Right atrium auricular region (tissue), 2 donors: Measurements from ENCODE around the gene FAM228B. TPM values are rescaled to one million over a fixed set of nuclear protein-coding genes. Genes with fewer than 3 reads are reported as not detected.

Source experiments
- DNase-seq: peaks from one replicate; pipeline ENCODE4 v3.0.0-alpha.2; 2019; ENCODE audit warnings: low spot score
- H3K27ac ChIP-seq, 2 donors: fragments of 200-600 bp; sonication (generic); 1 replicate in 1 of 2; 2 replicates in 1 of 2; pipeline ENCODE4 v1.5.1; 2016 to 2019
- H3K27me3 ChIP-seq, 2 donors: fragments of 200-600 bp; sonication (generic); one replicate each; pipeline versions ENCODE4 v1.5.1 to v1.6.0; 2017 to 2019
- H3K36me3 ChIP-seq: fragments of 200-600 bp; sonication (generic); one replicate; pipeline ENCODE4 v1.5.1; 2016
- H3K4me1 ChIP-seq, 2 donors: fragments of 200-600 bp; sonication (generic); one replicate each; pipeline versions ENCODE4 v1.5.1 to v1.6.0; 2017 to 2019
- H3K4me3 ChIP-seq, 2 donors: fragments of 200-600 bp; sonication (generic); 1 replicate in 1 of 2; 2 replicates in 1 of 2; pipeline ENCODE4 v1.5.1; 2017 to 2019; ENCODE audit warnings: mild to moderate bottlenecking in 1 of 2, moderate library complexity in 1 of 2
- H3K9me3 ChIP-seq, 2 donors: fragments of 200-600 bp; sonication (generic); one replicate each; pipeline ENCODE4 v1.5.1; 2019
- total RNA-seq, 2 donors: library from RNA; depleted of rRNA; stranded (reverse); fragments of >200 nt; gene quantifications; one replicate each; pipeline ENCODE4 v1.1.0, GENCODE V29; 2016
- TF ChIP-seq, protein P1 (sequence below), 2 donors: fragments of 200-600 bp; sonication (generic); IDR thresholded peaks; one replicate each; pipeline ENCODE4 v1.5.1; 2019; ENCODE audit warnings: antibody characterized with exemption in 2 of 2

The FAM228B gene
- total RNA-seq, 2 donors from 2014 or later = 15.6 to 31.1 TPM

DNA sequence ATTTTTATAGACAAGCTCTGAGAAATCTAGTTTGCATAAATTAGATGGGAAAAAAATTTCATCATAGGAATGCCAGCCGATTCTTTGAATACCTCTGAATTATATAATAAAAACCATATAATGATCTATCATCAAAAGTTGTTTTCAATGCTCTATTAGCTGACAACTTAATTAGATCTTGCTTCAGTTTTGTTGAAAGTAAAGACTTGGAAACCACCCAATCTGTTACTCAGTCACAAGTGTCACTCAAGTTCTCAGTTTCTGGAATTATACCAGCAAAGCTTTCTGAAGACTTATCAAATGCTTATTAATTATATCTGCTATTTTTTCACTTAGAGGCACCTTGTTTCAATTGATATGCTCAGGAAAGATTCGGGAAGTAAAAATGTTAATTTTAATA lies 21.3 kb upstream of the FAM228B start:
- Histone ChIP-seq H3K27ac (no peak overlapping the region), H3K27me3 (no peaks in the 10 kb centered on the region), H3K4me1 (no peaks in the 10 kb centered on the region), H3K9me3 (no peaks in the 10 kb centered on the region), H3K36me3 (no peaks in the 10 kb centered on the region), H3K4me3 (no peak overlapping the region)
- DNase-seq = no peak
- TF ChIP-seq, protein P1, sequence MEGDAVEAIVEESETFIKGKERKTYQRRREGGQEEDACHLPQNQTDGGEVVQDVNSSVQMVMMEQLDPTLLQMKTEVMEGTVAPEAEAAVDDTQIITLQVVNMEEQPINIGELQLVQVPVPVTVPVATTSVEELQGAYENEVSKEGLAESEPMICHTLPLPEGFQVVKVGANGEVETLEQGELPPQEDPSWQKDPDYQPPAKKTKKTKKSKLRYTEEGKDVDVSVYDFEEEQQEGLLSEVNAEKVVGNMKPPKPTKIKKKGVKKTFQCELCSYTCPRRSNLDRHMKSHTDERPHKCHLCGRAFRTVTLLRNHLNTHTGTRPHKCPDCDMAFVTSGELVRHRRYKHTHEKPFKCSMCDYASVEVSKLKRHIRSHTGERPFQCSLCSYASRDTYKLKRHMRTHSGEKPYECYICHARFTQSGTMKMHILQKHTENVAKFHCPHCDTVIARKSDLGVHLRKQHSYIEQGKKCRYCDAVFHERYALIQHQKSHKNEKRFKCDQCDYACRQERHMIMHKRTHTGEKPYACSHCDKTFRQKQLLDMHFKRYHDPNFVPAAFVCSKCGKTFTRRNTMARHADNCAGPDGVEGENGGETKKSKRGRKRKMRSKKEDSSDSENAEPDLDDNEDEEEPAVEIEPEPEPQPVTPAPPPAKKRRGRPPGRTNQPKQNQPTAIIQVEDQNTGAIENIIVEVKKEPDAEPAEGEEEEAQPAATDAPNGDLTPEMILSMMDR (IDR thresholded peaks at IDR 0.05) = no peak

GRCh38 chr2:24102677-24103076 lies 20.6 kb upstream of the FAM228B start:
- TF ChIP-seq, protein P1 (IDR thresholded peaks at IDR 0.05) = no peak
- H3K4me3 ChIP-seq = no peak overlapping the region
- no peaks in the 10 kb centered on the region for H3K9me3 ChIP-seq

GRCh38 chr2:24104110-24104650 lies 19.1 kb upstream of the FAM228B start:
- no peaks in the 10 kb centered on the region for H3K9me3 ChIP-seq
- TF ChIP-seq, protein P1 (IDR thresholded peaks at IDR 0.05) = no peak
- DNase-seq = no peak
- H3K27me3 ChIP-seq = no peaks in the 10 kb centered on the region
- no peaks in the 10 kb centered on the region for H3K36me3 ChIP-seq
- no peaks in the 10 kb centered on the region for H3K4me1 ChIP-seq
- H3K4me3 ChIP-seq = no peak overlapping the region
- no peak overlapping the region for H3K27ac ChIP-seq

More at GRCh38 chr2:24102677-24103076, 20.6 kb upstream of the FAM228B start:
- no peaks in the 10 kb centered on the region for H3K36me3 ChIP-seq
- H3K4me1 ChIP-seq = no peaks in the 10 kb centered on the region
- no peak for DNase-seq
- H3K27ac ChIP-seq = no peak overlapping the region
- no peaks in the 10 kb centered on the region for H3K27me3 ChIP-seq

DNA sequence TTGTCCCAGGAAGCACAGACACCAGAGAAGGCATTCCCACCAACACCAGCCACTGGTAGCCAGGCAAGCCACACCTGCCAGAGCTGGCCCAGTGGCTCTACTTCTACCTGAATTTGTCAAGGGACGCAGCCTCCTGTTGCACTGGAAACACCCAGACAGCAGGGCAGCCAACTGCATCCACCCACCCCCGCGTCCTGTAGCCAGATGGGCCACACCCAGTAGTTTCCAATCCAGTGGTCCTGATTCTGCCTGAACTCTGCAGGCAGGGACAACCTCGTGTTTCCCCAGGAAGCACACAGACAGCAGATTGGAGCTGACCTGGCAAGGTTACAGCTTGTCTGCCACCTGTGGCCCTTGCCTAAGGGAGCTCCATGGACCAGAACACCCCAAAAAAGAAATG lies 18.4 kb upstream of the FAM228B start:
- no peaks in the 10 kb centered on the region for H3K27me3 ChIP-seq
- H3K36me3 ChIP-seq = no peaks in the 10 kb centered on the region
- no peak overlapping the region for H3K27ac ChIP-seq
- DNase-seq = no peak
- TF ChIP-seq, protein P1 (IDR thresholded peaks at IDR 0.05) = no peak
- H3K4me1 ChIP-seq = no peaks in the 10 kb centered on the region
- no peak overlapping the region for H3K4me3 ChIP-seq
- H3K9me3 ChIP-seq = no peaks in the 10 kb centered on the region

DNA sequence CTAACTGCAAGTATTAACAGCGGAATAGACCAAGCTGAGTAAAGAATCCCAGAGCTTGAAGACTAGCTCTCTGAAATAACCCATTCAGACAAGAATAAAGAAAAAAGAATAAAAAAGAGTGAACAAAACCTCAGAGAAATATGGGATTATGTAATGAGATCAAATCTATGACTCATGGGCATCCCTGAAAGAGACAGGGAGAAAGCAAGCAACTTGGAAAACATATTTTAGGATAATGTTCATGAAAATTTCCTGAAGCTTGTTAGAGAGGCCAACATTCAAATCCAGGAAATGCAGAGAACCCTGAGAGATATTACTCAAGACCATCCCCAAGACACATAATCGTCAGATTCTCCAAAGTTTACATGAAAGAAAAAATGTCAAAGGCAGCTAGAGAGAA lies 17.5 kb upstream of the FAM228B start:
- H3K4me3 ChIP-seq = no peak overlapping the region
- H3K36me3 ChIP-seq = no peaks in the 10 kb centered on the region
- TF ChIP-seq, protein P1 (IDR thresholded peaks at IDR 0.05) = no peak

DNA sequence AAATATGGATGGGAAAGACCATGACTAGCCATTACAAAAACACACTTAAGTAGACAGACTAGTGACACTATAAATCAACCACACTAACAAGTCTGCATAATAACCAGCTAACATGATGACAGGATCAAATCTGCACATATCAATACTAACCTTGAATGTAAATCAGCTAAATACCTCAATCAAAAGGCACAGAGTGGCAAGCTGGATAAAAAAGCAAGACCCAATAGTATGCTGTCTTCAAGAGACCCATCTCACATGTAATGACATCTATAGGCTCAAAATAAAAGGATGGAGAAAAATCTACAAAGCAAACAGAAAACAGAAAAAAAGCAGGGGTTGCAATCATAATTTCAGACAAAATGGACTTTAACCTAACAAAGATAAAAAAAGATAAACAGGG lies 16.5 kb upstream of the FAM228B start:
- Histone ChIP-seq H3K27ac (no peak overlapping the region), H3K9me3 (no peaks in the 10 kb centered on the region), H3K27me3 (no peaks in the 10 kb centered on the region), H3K4me3 (no peak overlapping the region), H3K36me3 (no peaks in the 10 kb centered on the region), H3K4me1 (no peaks in the 10 kb centered on the region)
- no peak for DNase-seq
- TF ChIP-seq, protein P1 (IDR thresholded peaks at IDR 0.05) = no peak

More for the DNA sequence above, 17.5 kb upstream of the FAM228B start:
- Histone ChIP-seq H3K27me3 (no peaks in the 10 kb centered on the region), H3K4me1 (no peaks in the 10 kb centered on the region), H3K9me3 (no peaks in the 10 kb centered on the region), H3K27ac (no peak overlapping the region)
- no peak for DNase-seq
